Head of caudate nucleus (tissue), 42 donors: Measurements from ENCODE around the gene RAB1B.

Experiments
- DNase-seq, 42 donors: peaks; one replicate each; pipeline versions ENCODE4 v3.0.0 to v3.0.0-alpha.2; 2020 to 2021; ENCODE audit warnings: mixed read lengths in 7 of 42
- intact Hi-C: fragments of 100-400 bp; cut with DNase I; formaldehyde crosslinking; loops from one replicate; pipeline ENCODE4 v1.15.0; 2022

Gene RAB1B

DNA sequence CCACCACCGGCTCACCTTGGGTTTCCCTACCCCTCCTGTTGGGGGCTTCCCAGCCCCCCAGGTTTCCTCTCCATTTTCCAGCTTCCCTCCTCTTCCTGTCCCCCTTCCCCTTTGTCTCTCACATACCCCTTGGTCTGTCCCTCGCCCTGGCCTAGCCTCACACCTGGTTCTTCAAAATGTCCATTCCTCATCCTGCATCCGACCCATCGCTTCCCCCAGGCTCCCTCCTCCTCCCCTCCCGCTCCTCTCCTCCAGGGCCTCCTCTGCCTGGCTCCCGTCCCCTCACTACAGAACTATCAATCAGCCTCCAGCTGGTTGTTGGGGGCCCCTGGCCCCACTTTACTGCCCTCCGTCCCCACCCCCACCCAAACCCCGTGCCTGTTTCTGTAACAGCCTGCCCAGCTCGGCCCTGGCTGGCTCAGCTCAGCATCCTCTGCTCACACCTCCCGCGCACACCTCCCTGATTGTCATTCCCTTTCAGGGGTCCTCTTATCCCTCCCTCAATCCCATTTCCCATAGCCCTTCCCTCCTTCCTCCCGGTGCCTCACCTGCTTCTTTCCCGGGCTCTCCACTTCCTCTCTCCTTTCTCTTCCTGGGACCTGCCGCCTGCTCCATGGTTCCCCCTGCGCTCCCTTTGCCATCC, 10.8 kb downstream of the RAB1B start:
- intact Hi-C loops, result no loop called here
- DNase-seq, result peak in 4 of 42 donors; percentile 31 to 47 (median 38)

DNA sequence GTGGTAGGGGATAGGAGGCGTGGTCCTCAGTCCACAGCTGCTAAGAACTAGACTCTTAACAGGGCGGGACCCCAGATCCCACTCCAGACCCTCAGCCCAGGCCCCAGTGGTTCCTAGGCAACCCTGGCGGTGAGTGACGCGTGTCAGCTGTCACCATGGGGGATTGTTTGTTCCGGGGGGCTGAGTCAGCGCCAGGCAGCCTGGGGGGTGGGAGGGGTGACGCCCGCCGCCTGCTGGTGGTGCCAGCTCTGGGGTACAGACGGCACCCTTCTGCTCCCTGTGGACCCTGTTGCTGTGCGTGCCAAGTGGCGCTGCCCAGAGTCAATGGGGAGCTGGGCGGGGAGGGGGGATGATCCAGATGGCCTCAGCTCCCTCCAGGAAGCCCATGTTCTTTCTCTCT, 12.0 kb downstream of the RAB1B start:
- intact Hi-C loops, result no loop called here
- DNase-seq, result no peak

GRCh38 chr11:66281001-66281400, 12.6 kb downstream of the RAB1B start:
- intact Hi-C loops, result no loop called here
- DNase-seq, result no peak

DNA sequence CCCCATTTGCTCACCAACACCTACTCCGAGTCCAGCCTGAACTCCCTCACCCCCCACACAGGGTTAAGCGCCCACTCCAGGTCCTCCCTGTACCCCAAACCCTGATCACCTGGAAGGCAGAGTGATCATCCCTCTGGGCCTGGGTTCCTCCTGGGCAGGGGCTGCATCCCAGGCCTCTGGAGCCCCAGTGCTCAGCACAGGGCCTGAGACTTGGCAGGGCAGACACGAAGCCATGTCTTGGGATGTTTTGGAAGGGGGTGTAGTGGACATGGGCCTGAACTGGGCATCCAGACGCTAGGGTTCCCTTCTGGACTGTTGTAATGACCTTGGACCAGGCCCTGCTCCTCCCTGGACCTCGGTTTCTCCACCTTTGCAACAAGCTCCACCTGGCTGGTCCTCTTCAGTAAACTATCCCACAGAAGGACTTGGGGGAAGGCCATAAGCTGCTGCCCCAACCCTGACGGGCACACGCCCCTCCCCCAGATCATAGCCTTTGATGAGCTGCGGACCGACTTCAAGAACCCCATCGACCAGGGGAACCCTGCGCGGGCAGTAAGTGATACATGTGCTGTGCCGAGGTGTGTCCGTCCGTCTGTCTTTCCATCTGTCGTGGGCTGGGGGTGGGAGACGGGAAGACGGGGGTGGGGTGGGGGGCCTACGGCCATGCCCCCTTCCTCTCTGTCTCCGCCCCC, 13.5 kb downstream of the RAB1B start:
- intact Hi-C loops, result no loop called here
- DNase-seq, result no peak

DNA sequence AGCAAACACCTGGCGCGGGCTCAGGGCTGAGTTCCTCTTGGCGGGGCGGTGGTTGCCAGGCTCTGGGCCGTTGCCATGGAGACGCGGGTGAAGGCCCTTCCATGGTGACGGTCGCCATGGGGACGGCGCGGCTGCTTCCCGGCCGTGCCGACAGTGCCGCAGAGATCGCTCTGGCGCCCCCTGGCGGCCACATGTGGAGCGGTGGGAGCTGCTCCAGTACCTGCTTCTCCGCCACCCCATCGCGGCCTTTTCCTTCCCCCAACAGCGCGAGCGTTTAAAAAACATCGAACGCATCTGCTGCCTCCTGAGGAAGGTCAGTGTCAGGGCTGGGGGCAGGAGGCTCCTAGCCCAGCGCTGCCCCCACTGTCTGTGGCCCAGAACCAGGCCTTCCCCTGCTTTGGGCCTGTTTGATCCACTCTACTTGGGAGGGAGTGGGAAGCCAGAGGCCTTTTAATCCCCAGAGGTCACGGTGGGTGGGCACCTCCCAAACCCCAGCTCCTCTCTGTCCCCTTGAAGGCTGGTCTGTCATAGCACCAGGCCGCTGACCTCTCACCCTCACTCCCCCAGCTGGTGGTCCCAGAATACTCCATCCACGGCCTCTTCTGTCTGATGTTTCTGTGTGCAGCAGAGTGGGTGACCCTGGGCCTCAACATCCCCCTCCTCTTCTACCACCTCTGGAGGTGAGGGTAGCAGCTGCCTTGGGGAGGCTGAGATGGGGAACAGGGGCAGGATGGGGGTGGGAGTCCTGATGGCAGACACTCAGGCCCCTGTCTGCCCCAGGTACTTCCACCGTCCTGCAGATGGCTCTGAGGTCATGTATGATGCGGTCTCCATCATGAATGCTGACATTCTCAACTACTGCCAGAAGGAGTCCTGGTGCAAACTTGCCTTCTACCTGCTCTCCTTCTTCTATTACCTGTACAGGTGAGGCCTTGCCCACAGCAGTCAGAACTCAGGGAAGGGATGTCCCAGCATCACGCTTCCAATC, 14.3 kb downstream of the RAB1B start:
- DNase-seq, result peak; percentile 99 to 100 (median 100)
- intact Hi-C loops, result no loop called here

DNA sequence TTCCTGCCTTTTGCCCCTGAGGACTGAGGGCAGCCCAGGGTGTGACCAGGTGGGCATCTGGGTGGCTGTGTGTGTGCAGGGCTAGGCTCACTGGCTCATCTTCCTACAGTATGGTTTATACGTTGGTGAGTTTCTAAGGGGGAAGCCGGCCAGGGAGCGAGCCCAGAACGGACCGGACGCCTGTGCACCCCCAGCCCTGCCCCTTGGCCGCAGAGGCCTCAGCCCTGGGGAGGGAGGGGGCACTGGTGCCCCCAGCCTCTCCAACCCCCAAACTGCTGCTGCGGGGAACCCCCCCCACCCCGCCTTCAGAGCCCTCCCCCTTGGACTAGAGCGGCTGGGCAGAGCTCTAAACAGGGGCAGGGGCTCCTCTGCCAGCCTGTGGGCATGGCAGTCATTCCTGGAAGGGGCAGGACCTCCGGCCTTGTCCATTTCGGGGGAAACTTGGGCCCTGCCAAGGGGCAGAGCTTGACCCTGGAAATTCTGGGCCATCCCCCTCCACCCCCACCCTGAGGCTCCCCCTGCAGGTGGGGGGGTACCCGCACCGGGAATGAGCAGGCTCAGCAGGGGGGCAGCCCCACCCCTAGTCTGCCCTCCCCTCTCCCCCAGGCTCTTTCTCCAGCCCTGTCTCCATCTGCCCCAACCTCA, 15.1 kb downstream of the RAB1B start:
- intact Hi-C loops, result no loop called here
- peak in 1 of 42 donors; percentile 32 for DNase-seq

GRCh38 chr11:66284526-66285078, 16.2 kb downstream of the RAB1B start:
- intact Hi-C loops, result no loop called here
- peak in 1 of 42 donors; percentile 32 for DNase-seq

DNA sequence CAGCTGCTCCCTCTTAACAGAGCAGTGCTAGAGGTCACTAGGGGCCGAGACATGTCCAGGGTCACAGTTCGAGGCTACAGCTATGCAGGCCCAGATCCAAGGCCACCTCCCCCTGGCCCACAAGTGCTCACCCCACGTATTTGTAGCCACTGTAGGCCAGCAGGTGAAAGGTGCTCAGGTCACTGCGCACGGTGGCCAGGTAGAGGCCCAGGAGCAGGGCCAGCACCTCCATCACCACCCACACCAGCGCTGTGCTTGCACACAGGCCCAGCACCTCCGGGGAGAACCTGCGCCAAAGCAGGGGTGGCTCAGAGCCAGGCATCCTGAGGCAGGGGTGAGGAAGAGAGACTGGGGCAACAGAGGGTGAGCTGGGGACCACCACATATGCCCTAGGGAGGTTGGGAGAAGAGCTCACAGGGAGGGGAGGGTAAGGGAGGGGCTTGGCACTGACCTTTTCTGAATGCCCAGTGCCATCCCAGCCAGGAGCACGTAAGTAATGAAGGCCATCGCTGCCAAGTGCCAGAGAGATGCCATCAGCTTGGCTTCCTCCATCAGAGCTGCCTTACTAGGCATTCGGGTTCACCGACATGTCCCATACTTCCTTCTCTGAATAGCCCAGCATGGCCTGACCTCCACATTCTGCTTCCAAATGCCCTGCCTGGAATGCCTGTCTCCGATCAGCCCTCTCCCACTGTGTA, 17.0 kb downstream of the RAB1B start:
- intact Hi-C loops, result no loop called here
- peak in 1 of 42 donors; percentile 33 for DNase-seq

GRCh38 chr11:66286699-66287098, 18.3 kb downstream of the RAB1B start:
- intact Hi-C loops, result no loop called here
- peak in 1 of 42 donors; percentile 31 for DNase-seq

- intact Hi-C loops, result no loop called here
- peak in 1 of 42 donors; percentile 27 for DNase-seq
Measured at GRCh38 chr11:66287211-66287888, 18.9 kb downstream of the RAB1B start.

GRCh38 chr11:66287889-66288670, 19.6 kb downstream of the RAB1B start:
- intact Hi-C loops, result no loop called here
- peak in 1 of 42 donors; percentile 38 for DNase-seq

DNA sequence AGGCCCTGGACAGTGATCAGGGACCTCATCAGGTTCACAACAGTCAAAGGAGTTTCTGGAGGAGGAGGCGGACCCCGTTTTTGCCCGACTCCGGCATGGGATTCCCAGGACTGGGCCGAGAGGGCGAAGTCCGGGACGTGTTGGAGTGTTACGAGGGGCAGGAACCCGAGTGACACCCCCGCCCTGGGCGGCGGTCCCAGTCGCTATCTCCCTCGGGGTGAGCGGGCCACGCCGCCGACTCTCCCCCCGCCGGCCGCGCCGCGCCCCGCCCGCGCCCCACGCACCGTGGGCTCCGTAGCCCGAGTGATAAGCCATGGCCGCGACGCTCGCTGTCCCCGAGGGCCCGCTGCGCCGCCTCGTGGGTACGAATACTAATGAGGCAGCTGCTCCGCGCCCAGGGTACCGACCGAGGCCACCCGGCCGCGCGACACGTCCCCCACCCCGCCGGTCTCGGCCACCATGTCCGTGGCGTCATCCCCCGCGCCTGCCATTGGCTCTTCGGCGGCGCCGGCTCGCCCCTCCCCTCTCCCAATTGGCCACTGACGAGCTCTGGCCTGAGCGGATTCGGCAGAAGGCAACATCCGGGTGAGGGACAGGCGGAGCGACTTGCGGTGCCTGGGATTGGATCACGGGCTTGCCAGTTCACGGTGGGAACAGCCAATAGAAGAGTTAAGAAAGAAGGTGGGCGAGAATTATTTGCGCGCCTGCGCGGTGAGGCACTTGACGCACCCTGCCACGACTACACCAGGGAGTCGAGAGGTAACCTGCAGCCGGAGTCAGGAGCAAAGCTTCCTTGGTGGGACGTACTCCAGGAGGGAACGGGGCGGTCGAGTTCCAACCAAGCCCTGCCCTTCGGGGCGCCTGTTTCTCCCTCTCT, 20.5 kb downstream of the RAB1B start, which contains the start of gene YIF1A:
Gene YIF1A (minus strand): TSS at position 473 of the 877 bp plus-strand sequence. CDS start 158 bp downstream, at position 315.
- intact Hi-C loops, result no loop called here
- peak; percentile 98 to 100 (median 99) for DNase-seq

- intact Hi-C loops, result no loop called here
- DNase-seq, result peak in 22 of 42 donors; percentile 36 to 87 (median 68)
Measured at GRCh38 chr11:66289548-66290329, 21.3 kb downstream of the RAB1B start.

- DNase-seq, result no peak
- intact Hi-C loops, result no loop called here
Measured at GRCh38 chr11:66290330-66290621, 21.8 kb downstream of the RAB1B start.

DNA sequence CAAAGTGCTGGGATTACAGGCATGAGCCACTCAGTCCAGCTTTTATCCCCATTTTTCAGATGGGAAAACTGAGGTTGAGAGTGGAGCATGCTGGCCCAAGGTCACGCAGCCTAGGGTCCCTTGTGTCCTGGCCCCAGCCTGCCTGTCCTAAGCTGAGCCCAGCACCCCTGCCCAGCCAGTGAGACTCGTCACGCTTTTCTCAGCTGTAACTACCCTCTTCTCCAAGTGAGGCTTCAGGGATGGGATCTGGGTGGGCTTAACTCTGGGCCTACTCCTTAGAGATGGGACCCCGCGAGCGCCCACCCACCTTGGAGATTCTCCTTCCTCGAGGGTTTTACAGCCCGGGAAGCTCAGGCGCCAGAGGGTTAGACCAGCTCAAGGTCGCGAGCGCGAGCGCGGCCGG, 22.9 kb downstream of the RAB1B start:
- peak in 1 of 42 donors; percentile 42 for DNase-seq
- intact Hi-C loops, result no loop called here
